Type B pancreatic cell (in vitro differentiated cells): ENCODE measurements around the gene BFSP1. TPM values are rescaled to one million over a fixed set of nuclear protein-coding genes. Genes with fewer than 3 reads are reported as not detected.
A peak's percentile ranks its signal among the peaks of the same experiment; 100 is the strongest.

Experiments used
- DNase-seq: peaks from one replicate; pipeline ENCODE4 v3.0.0; 2021; ENCODE audit warnings: mixed read lengths; ENCODE audit not compliant: unreplicated experiment; ENCODE audit errors: extremely low spot score
- H3K27ac Mint-ChIP-seq: 2 replicates; pipeline ENCODE4 v1.8.0; 2021; ENCODE audit warnings: mild to moderate bottlenecking, mixed read lengths
- H3K27me3 Mint-ChIP-seq: 2 replicates; pipeline ENCODE4 v1.8.0; 2021; ENCODE audit warnings: mixed read lengths
- H3K36me3 Mint-ChIP-seq: 2 replicates; pipeline ENCODE4 v1.8.0; 2021; ENCODE audit warnings: mixed read lengths
- H3K4me1 Mint-ChIP-seq: one replicate; pipeline ENCODE4 v1.8.0; 2021; ENCODE audit warnings: mixed read lengths; ENCODE audit not compliant: unreplicated experiment
- H3K4me3 Mint-ChIP-seq: 2 replicates; pipeline ENCODE4 v1.8.0; 2021; ENCODE audit warnings: mild to moderate bottlenecking, mixed read lengths
- H3K9me3 Mint-ChIP-seq: 2 replicates; pipeline ENCODE4 v1.8.0; 2021; ENCODE audit warnings: mixed read lengths
- total RNA-seq: library from RNA; stranded (reverse); gene quantifications from 2 replicates; pipeline ENCODE4 v1.2.1, GENCODE V29; 2021; ENCODE audit warnings: low replicate concordance
- TF ChIP-seq, protein P1 (sequence below): fragments of 200-600 bp; sonication (generic); conservative IDR thresholded peaks from 2 replicates; pipeline ENCODE4 v1.5.0; 2021; ENCODE audit warnings: antibody characterized with exemption, mild to moderate bottlenecking

The BFSP1 gene
- total RNA-seq, 1 donor from 2014 or later: 1.9 TPM

DNA sequence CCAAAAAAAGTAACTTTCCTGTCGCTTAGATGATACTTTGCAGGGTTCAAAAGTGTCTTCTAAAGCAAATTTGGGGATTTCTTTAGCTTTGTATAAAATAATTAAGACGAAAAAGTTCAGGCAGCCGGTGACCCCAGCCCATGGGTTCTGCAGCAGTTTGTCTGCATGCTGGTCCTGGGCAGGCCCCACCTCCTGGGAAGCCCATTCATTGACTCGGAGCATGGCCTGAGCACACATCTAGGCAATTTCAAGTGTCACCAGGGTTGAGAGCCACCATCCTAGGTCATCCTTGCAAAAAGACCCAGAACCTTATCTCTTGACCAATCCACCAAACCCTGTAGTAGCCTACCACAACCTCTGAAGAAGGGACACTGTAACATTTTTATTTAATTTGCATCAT, 20.6 kb downstream of the BFSP1 start:
- H3K27ac Mint-ChIP-seq: no peak overlapping the region
- no peaks in the 10 kb centered on the region for H3K36me3 Mint-ChIP-seq
- DNase-seq: no peak
- no peak overlapping the region for H3K4me3 Mint-ChIP-seq
- H3K4me1 Mint-ChIP-seq: no peaks in the 10 kb centered on the region
- H3K9me3 Mint-ChIP-seq: no peaks in the 10 kb centered on the region
- TF ChIP-seq, protein P1, sequence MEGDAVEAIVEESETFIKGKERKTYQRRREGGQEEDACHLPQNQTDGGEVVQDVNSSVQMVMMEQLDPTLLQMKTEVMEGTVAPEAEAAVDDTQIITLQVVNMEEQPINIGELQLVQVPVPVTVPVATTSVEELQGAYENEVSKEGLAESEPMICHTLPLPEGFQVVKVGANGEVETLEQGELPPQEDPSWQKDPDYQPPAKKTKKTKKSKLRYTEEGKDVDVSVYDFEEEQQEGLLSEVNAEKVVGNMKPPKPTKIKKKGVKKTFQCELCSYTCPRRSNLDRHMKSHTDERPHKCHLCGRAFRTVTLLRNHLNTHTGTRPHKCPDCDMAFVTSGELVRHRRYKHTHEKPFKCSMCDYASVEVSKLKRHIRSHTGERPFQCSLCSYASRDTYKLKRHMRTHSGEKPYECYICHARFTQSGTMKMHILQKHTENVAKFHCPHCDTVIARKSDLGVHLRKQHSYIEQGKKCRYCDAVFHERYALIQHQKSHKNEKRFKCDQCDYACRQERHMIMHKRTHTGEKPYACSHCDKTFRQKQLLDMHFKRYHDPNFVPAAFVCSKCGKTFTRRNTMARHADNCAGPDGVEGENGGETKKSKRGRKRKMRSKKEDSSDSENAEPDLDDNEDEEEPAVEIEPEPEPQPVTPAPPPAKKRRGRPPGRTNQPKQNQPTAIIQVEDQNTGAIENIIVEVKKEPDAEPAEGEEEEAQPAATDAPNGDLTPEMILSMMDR: no peak
- peaks cover 3% of the 10 kb centered on the region for H3K27me3 Mint-ChIP-seq

DNA sequence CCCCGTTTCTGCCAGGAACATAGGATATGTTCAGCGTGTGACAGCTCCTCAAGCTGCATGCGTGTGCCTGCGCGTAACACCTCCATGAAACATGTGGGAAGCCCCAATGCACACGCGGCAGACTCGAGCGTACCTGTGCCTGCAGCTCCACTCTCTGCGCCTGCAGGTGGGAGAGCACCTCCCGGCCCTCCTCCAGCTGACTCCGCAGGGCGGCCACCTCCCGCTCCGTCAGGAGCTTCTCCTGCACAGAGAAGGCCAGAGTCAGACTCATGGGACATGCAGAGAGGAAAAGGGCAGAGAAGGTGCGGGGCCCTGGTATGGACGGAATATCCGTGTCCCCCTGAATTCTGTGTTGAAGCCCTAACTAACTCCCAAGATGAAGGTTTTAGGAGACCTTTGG, 22.4 kb downstream of the BFSP1 start:
- TF ChIP-seq, protein P1: no peak
- Mint-ChIP-seq H3K27me3 (peaks cover 3% of the 10 kb centered on the region), H3K27ac (no peak overlapping the region), H3K36me3 (no peaks in the 10 kb centered on the region), H3K9me3 (no peaks in the 10 kb centered on the region), H3K4me3 (no peak overlapping the region), H3K4me1 (no peaks in the 10 kb centered on the region)
- DNase-seq: no peak

DNA sequence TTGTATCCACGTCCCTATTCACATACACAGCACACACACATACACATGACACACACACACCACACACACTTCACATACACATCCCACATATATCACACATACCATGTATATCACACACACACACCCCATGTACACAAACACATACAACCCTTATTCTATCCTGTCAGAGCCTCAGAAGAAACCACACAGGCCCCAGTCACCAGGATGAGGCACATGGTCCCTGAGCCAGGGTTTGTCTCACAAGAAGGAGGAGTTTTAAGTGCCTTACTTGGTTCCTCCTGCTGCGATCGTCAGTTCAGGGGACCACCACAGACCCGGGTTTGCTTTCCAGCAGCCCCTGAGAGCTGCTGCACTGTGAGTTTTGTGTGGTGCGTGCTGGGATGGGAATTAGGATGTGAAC, 23.6 kb downstream of the BFSP1 start:
- H3K9me3 Mint-ChIP-seq: no peaks in the 10 kb centered on the region
- H3K27me3 Mint-ChIP-seq: peaks cover 3% of the 10 kb centered on the region
- TF ChIP-seq, protein P1: no peak
- H3K4me1 Mint-ChIP-seq: no peaks in the 10 kb centered on the region
- H3K27ac Mint-ChIP-seq: no peak overlapping the region
- H3K4me3 Mint-ChIP-seq: no peak overlapping the region
- DNase-seq: no peak
- no peaks in the 10 kb centered on the region for H3K36me3 Mint-ChIP-seq

DNA sequence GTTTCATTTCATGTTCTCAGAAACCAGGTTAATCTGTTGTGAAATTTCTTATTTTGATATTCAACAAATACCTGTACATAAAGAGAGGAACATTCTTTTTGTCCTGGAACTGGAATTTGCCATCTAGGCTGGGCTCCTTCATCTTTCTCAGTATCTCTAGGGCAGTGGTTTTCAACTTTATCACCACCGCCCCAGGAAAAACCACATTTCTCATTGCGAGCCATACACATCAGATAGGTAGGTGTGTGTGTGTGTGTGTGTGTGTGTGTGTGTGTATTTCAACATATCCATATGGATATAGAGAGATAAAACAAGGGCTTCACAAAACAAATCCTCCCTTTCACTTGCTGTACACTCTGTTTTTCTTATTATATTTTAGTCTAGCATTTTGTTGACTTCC, 24.1 kb downstream of the BFSP1 start:
- peaks cover 3% of the 10 kb centered on the region for H3K27me3 Mint-ChIP-seq

DNA sequence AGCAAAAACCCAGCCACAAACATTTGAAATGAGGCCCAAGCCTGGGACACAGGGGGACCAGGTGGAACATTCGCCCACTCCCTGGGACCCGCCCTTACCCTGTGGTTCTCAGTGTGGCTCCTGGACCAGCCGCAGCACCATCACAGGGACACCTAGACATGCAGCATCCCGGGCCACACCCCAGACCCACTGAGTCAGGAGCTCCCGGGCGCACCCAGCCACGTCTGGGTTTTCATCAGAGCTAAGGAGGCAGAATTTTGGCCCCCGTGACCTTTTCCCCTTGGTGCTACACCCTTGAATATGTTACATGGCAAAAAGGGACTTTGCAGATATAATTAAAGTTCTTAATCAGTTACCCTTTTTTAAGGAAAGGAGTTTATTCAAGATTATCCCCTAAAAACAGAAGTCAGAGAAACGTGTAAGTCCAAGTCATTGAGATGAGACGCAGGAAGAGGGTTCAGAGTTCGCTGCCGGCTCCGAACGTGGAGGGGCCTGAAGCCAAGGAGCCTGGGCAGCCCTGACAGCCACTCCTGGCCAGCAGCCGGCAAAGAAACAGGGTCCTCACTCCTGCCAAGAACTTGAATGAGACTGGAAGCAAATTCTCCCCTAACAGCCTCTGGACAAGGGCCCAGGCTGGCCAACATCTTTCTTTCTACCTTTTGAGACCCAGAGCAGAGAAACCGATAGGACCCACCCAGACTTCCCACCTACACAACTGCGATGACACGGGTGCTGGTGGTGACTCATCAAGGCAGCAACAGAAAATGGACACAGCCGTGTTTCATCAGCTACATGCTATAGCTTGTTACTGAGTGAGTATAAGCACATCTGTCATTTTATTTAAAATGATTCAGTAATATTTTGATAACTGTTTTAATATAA, 25.3 kb downstream of the BFSP1 start:
- Mint-ChIP-seq H3K27me3 (peaks cover 3% of the 10 kb centered on the region), H3K4me3 (peak overlapping the region; percentile 91), H3K4me1 (no peaks in the 10 kb centered on the region), H3K36me3 (no peaks in the 10 kb centered on the region), H3K27ac (no peak overlapping the region), H3K9me3 (no peaks in the 10 kb centered on the region)
- DNase-seq: no peak
- TF ChIP-seq, protein P1: no peak

More for the DNA sequence above, 24.1 kb downstream of the BFSP1 start:
- Mint-ChIP-seq H3K4me3 (no peak overlapping the region), H3K27ac (no peak overlapping the region), H3K36me3 (no peaks in the 10 kb centered on the region), H3K9me3 (no peaks in the 10 kb centered on the region), H3K4me1 (no peaks in the 10 kb centered on the region)
- TF ChIP-seq, protein P1: no peak
- no peak for DNase-seq
